ENCODE data around the gene PIKFYVE.

DNA sequence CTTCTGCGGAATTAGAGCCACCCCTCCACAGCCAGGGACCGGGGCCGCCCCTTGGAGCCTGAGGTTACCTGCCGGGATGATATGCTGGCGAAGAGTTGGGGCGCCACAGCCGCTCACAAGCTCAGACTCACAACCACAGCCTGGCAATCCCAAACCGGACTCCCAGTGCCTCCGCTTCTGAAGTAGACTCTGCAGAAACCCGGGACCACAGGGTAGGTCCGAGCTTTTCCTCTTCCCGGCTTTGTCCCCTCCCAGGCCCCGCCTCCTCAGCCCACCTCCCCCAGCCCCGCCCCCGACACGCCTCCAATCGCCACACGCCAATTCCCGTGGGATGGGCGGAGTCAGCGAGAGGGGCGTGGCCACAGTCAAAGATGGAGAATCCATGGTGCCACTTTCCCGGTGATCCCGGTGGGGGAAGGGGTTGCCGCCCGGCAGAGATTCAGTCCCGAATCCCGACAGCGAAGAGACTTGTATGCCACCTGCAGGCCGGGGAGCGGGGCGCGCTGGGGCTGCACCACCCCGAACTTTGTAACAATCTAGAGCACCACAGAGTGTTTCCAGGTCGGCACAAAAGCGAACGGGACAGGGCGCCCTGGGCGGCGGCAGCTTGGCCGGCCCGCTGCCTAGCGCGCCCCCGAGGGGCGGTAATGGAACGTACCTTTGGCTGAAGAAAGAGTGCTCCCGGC lies 11.0 kb upstream of the PIKFYVE start, which contains the start of gene IDH1:
- TF ChIP-seq PKNOX1 (IDR thresholded peaks at IDR 0.05), result no peak
- TF ChIP-seq BHLHE40 (IDR thresholded peaks at IDR 0.05; ENCODE audit: borderline replicate concordance), result no peak
- TF ChIP-seq SP1 (IDR thresholded peaks at IDR 0.05), result no peak
- TF ChIP-seq LEF1 (IDR thresholded peaks at IDR 0.05; ENCODE audit: borderline replicate concordance), result no peak
- TF ChIP-seq L3MBTL2 (conservative IDR thresholded peaks at IDR 0.05), result no peak
- TF ChIP-seq FOXM1 (IDR thresholded peaks at IDR 0.05; ENCODE audit: borderline replicate concordance), result no peak

All from HEK293T (cell line).